Colonic mucosa (tissue), 4 donors: ENCODE results near the gene AGO1. TPM values are rescaled to one million over a fixed set of nuclear protein-coding genes. Genes with fewer than 3 reads are reported as not detected.

Experiments used
- DNase-seq: peaks from one replicate; pipeline ENCODE4 v3.0.0-alpha.2; 2020
- H3K27ac ChIP-seq: fragments of 200-600 bp; one replicate; pipeline ENCODE4 v1.8.0; 2021
- H3K27me3 ChIP-seq: fragments of 200-600 bp; one replicate; pipeline ENCODE4 v1.8.0; 2021
- H3K36me3 ChIP-seq: fragments of 200-600 bp; one replicate; pipeline ENCODE4 v1.8.0; 2021
- H3K4me1 ChIP-seq: fragments of 200-600 bp; one replicate; pipeline ENCODE4 v1.8.0; 2021; ENCODE audit warnings: mild to moderate bottlenecking
- H3K4me3 ChIP-seq: fragments of 200-600 bp; one replicate; pipeline ENCODE4 v1.8.0; 2021
- H3K9ac ChIP-seq, 2 donors: one replicate each; pipeline ENCODE4 v1.7.0; 2013; ENCODE audit warnings: control low read depth in 2 of 2, low read depth in 2 of 2, low read length in 2 of 2
- H3K9me3 ChIP-seq: fragments of 200-600 bp; one replicate; pipeline ENCODE4 v1.8.0; 2021
- intact Hi-C: fragments of 100-400 bp; cut with DNase I; formaldehyde crosslinking; loops from one replicate; pipeline ENCODE4 v1.14.1; 2022
- total RNA-seq, 2 donors: library from RNA; stranded (reverse); fragmentation: NEBNext Ultra II Directional in 1 of 2; extraction: Animal tissue kit (Norgen Biotek cat#: 25700) in 1 of 2; gene quantifications; one replicate each; pipeline ENCODE4 v1.2.1, GENCODE V29; 2021
- TF ChIP-seq, protein P1 (sequence below): fragments of 200-600 bp; IDR thresholded peaks from one replicate; pipeline ENCODE4 v1.8.0; 2022; ENCODE audit warnings: antibody characterized with exemption, mild to moderate bottlenecking
- donor health status: healthy.
- donor health status: DM: no; HTN: no; CAD: no.
- donor health status: DM: no; HTN: no; CAD: no.

Gene AGO1
- total RNA-seq, 2 donors from 2014 or later, result 24.2 to 27.7 TPM

- no peaks in the 10 kb centered on the region for H3K4me1 ChIP-seq
- no peak overlapping the region for H3K27ac ChIP-seq
Observed at GRCh38 chr1:35850716-35851115, 32.3 kb upstream of the AGO1 start.

DNA sequence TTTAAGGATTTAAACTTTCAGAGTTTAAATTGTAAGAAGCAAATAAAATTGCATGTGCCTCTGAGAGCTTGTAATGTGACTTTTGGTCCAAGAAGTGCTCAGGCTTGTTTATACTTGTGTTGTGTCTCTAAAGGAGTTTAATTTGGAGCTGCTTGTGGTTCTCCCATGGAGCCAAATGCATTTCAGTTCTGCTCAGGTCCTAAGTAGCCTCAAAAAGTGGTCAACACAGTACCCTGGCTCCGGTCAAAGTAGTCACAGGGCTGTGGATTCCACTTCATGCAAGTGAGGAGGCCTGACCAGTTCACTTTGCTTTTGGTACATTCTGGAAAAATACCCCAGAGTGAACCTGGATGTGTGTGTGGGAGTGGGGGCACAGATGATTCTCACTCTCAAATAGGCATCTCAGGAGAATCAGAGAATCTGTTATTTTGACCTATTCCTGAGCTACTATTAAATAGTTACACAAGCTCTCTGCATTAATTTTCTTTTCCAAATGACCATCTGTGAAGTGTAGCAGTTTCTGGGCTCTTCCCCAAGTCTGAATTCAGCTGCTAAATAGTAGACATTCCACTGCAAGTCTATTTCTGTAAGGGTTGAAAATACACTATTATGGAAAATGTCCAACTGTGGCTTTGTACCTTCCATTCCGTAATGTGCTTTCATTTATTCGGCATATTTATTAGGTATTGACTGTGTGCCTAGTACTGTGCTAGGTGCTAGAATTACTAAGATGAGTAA, 31.7 kb upstream of the AGO1 start:
- no peaks in the 10 kb centered on the region for H3K4me1 ChIP-seq
- no peaks in the 10 kb centered on the region for H3K9me3 ChIP-seq
- no peak overlapping the region for H3K27ac ChIP-seq
- intact Hi-C loops, result no loop called here
- TF ChIP-seq, protein P1, sequence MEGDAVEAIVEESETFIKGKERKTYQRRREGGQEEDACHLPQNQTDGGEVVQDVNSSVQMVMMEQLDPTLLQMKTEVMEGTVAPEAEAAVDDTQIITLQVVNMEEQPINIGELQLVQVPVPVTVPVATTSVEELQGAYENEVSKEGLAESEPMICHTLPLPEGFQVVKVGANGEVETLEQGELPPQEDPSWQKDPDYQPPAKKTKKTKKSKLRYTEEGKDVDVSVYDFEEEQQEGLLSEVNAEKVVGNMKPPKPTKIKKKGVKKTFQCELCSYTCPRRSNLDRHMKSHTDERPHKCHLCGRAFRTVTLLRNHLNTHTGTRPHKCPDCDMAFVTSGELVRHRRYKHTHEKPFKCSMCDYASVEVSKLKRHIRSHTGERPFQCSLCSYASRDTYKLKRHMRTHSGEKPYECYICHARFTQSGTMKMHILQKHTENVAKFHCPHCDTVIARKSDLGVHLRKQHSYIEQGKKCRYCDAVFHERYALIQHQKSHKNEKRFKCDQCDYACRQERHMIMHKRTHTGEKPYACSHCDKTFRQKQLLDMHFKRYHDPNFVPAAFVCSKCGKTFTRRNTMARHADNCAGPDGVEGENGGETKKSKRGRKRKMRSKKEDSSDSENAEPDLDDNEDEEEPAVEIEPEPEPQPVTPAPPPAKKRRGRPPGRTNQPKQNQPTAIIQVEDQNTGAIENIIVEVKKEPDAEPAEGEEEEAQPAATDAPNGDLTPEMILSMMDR, result no peak
- H3K4me3 ChIP-seq, result no peak overlapping the region
- no peak for DNase-seq
- H3K27me3 ChIP-seq, result no peaks in the 10 kb centered on the region
- no peaks in the 10 kb centered on the region for H3K36me3 ChIP-seq
- H3K9ac ChIP-seq, result no peak overlapping the region

More at GRCh38 chr1:35850716-35851115, 32.3 kb upstream of the AGO1 start:
- no peak overlapping the region for H3K9ac ChIP-seq
- no peak overlapping the region for H3K4me3 ChIP-seq
- TF ChIP-seq, protein P1, result no peak
- no peaks in the 10 kb centered on the region for H3K36me3 ChIP-seq
- DNase-seq, result no peak
- H3K9me3 ChIP-seq, result no peaks in the 10 kb centered on the region
- H3K27me3 ChIP-seq, result no peaks in the 10 kb centered on the region
- intact Hi-C loops, result no loop called here

- H3K4me1 ChIP-seq, result no peaks in the 10 kb centered on the region
- H3K27ac ChIP-seq, result no peak overlapping the region
- H3K9me3 ChIP-seq, result no peaks in the 10 kb centered on the region
- H3K4me3 ChIP-seq, result no peak overlapping the region
- TF ChIP-seq, protein P1, result no peak
- intact Hi-C loops, result no loop called here
- H3K36me3 ChIP-seq, result no peaks in the 10 kb centered on the region
- no peak overlapping the region for H3K9ac ChIP-seq
- H3K27me3 ChIP-seq, result no peaks in the 10 kb centered on the region
- no peak for DNase-seq
Observed at GRCh38 chr1:35852241-35852640, 30.8 kb upstream of the AGO1 start.

DNA sequence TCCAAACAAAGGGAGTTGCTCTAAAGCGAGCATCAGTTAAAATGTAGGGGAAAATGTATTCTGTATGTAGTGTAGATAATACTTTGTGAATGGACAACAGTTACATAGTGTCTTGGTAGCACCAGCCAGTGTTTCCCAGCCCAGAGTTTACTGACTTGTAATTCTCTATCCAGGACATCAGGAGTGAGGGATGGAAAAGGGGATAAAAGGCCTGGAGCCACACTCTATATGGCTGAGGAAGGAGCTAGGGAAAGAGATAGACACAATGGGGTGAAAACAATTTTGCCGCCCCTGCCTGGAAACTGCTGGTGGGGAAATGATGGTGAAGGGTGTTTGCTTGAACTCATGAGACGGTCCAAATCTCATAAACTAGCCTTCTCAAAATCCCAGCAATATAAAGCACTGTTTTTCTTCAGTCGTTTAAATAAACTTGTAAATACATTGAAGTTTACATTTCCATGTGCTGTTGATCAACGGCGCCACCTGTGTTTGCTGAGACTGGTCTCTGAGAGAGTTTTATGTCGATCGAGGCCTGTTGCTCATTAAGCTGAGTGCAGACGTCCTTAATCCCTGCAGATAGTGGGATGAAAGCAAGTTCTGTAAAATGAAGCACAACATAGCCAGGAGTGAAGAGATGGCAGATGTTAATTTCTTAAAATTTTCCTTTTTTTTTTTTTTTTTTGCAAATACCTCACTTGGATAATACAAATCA, 27.9 kb upstream of the AGO1 start:
- H3K27ac ChIP-seq, result no peak overlapping the region
- TF ChIP-seq, protein P1, result no peak
- no peaks in the 10 kb centered on the region for H3K36me3 ChIP-seq
- no peaks in the 10 kb centered on the region for H3K27me3 ChIP-seq
- no peak overlapping the region for H3K9ac ChIP-seq
- intact Hi-C loops, result no loop called here
- H3K4me3 ChIP-seq, result no peak overlapping the region
- DNase-seq, result peak; percentile 27
- H3K4me1 ChIP-seq, result no peaks in the 10 kb centered on the region
- no peaks in the 10 kb centered on the region for H3K9me3 ChIP-seq

- TF ChIP-seq, protein P1, result no peak
- no peak overlapping the region for H3K9ac ChIP-seq
Observed at GRCh38 chr1:35856964-35857363, 26.0 kb upstream of the AGO1 start.

More at GRCh38 chr1:35856964-35857363, 26.0 kb upstream of the AGO1 start:
- no peak for DNase-seq
- Histone ChIP-seq H3K27ac (no peak overlapping the region), H3K27me3 (no peaks in the 10 kb centered on the region), H3K36me3 (no peaks in the 10 kb centered on the region), H3K9me3 (no peaks in the 10 kb centered on the region), H3K4me1 (no peaks in the 10 kb centered on the region), H3K4me3 (no peak overlapping the region)
- intact Hi-C loops, result no loop called here
